ENCODE measurements around the gene VPS13A. TPM values are rescaled to one million over a fixed set of nuclear protein-coding genes. Genes with fewer than 3 reads are reported as not detected.

The VPS13A gene
- total RNA-seq, result 100 to 1,000 TPM in 1 of 4 donors, 10 to 100 TPM in 3; 30.1 to 125 (median 46.2) TPM

DNA sequence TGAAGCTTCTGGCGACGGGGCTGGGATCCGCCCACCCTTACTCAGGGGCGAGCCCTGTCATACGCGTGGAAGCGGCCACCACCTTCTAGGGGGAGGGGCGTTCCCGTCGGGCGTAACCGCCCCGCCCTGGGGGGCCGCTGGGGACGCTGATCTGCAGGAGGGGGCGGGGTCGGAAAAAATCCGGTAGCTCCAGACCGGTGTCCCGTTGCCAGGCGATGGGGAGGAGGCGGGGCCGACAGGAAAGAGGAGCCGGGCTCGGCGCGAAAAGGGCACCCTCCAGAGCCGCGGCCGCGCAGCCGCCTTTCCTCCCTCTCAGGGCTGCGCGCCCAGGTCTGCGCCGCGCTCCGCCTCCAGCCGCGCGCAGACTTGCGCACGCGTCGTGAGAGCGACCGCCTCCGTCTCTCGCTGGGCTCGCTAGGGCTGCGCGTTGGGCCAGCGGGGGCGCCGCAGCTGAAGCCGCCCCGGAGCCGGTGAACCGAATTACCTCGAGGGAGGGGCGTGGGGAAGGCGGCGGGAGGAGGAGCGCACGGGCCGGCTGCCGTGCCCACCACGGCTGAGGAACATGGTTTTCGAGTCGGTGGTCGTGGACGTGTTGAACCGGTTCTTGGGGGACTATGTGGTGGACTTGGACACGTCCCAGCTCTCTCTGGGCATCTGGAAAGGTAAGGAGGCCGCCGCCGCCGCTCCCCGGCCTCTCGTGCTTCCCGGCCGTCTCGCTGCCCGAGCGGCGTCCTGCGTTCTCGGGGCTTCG is at the start of gene VPS13A:
TSS of gene VPS13A (plus strand) at position 392 of the 751 bp plus-strand sequence. CDS start at position 563, 171 bp downstream.
- peak; percentile 91 to 95 for DNase-seq (ENCODE audit: low spot score in 2 of 2)
- Histone ChIP-seq H3K27ac (peak within 1 kb of the TSS; percentile 74), H3K27me3 (no peaks in the 10 kb centered on the region), H3K4me1 (peaks cover 25% of the 10 kb centered on the region), H3K36me3 (no peaks in the 10 kb centered on the region), H3K4me3 (peak within 1 kb of the TSS; percentile 87), H3K9me3 (no peaks in the 10 kb centered on the region)
- TF ChIP-seq POLR2A (IDR thresholded peaks at IDR 0.05), result no peak
- TF ChIP-seq, protein P1, sequence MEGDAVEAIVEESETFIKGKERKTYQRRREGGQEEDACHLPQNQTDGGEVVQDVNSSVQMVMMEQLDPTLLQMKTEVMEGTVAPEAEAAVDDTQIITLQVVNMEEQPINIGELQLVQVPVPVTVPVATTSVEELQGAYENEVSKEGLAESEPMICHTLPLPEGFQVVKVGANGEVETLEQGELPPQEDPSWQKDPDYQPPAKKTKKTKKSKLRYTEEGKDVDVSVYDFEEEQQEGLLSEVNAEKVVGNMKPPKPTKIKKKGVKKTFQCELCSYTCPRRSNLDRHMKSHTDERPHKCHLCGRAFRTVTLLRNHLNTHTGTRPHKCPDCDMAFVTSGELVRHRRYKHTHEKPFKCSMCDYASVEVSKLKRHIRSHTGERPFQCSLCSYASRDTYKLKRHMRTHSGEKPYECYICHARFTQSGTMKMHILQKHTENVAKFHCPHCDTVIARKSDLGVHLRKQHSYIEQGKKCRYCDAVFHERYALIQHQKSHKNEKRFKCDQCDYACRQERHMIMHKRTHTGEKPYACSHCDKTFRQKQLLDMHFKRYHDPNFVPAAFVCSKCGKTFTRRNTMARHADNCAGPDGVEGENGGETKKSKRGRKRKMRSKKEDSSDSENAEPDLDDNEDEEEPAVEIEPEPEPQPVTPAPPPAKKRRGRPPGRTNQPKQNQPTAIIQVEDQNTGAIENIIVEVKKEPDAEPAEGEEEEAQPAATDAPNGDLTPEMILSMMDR (IDR thresholded peaks at IDR 0.05), result peak in 1 of 2 donors; percentile 15
- no CpG with 5 or more reads among the region's 89 CpGs for WGBS

DNA sequence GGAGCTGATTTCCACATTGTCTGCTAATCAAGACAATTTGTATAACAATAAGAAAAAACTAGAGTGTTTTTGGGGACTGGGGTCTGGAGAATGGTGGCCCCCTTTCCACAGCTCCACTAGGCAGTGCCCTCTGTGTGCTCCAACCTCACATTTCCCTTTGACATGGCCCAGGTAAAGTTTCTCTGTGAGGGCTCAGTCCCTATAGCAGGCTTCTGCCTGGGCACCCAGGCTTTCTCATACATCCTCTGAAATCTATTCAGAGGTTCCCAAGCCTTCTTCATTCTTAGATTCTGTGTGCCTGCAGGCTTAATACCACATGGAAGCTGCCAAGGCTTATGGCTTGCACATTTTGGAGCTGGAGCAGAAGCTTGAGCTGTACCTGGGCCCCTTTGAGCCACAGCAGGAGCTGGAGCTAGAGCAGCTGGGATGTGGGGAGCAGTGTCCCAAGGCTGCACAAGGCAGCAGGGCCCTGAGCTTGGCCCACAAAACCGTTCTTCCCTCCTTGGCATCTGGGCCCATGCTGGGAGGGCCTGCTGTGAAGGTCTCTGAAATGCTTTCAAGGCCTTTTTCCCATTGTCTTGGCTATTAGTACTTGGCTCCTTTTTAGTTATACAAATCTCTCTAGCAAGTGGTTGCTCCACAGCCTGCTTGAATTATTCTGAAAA is 49.1 kb upstream of the VPS13A start:
- DNase-seq (ENCODE audit: low spot score in 2 of 2), result no peak
- Histone ChIP-seq H3K9me3 (no peaks in the 10 kb centered on the region), H3K4me3 (no peak overlapping the region), H3K27ac (no peak overlapping the region), H3K36me3 (no peaks in the 10 kb centered on the region), H3K27me3 (no peaks in the 10 kb centered on the region), H3K4me1 (no peaks in the 10 kb centered on the region)
- WGBS, result 44% methylated on average over 1 of the region's 1 CpG
- TF ChIP-seq EP300 (IDR thresholded peaks at IDR 0.05) (no peak), POLR2AphosphoS5 (IDR thresholded peaks at IDR 0.05) (no peak), POLR2A (IDR thresholded peaks at IDR 0.05) (no peak)
- TF ChIP-seq, protein P1 (IDR thresholded peaks at IDR 0.05), result no peak

DNA sequence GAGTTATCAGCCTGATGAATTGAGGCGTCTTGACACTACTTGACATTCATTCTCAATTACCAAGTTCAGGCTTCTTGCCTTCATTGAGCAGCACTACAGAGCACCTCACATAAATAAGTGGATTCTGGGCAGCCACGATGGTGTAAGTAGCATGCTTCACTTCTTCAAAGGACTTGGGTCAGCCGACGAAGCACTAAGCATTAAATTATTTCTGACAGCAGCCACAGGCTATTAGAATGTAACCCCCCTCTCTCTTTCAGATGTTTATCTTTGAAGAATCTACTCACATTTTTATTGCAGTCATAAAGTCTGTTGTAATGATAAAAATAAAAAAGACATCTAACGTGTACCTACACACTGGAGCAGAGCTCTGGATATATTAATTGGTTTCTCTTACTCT is 45.9 kb upstream of the VPS13A start:
- no peaks in the 10 kb centered on the region for H3K9me3 ChIP-seq
- no peak for DNase-seq (ENCODE audit: low spot score in 2 of 2)
- H3K4me1 ChIP-seq, result no peaks in the 10 kb centered on the region
- H3K36me3 ChIP-seq, result no peaks in the 10 kb centered on the region
- H3K27ac ChIP-seq, result no peak overlapping the region
- H3K4me3 ChIP-seq, result no peak overlapping the region
- TF ChIP-seq POLR2A (IDR thresholded peaks at IDR 0.05), result no peak
- TF ChIP-seq, protein P1 (IDR thresholded peaks at IDR 0.05), result no peak
- TF ChIP-seq EP300 (IDR thresholded peaks at IDR 0.05), result no peak
- H3K27me3 ChIP-seq, result no peaks in the 10 kb centered on the region
- 14% methylated on average over 5 of the region's 5 CpGs for WGBS

DNA sequence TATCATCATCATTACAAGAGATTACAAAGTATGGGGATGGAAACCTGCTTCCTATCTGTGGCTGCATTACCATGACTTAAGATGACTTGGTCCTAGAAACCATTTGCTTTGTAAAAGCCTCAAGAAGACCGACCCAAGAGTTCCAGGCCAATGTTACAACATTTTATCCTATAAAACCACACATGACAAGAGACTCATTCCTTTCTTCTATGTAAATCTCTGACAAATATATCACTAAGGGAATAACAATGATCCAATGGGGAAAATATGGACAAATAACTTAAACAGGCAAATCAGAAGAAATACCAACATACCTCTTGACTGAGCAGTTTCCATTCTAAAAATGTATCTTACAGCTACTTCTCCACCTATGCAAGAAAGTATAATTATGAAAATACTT is 44.3 kb upstream of the VPS13A start:
- DNase-seq (ENCODE audit: low spot score in 2 of 2), result no peak
- 79% methylated on average over 1 of the region's 1 CpG for WGBS
- H3K36me3 ChIP-seq, result no peaks in the 10 kb centered on the region
- TF ChIP-seq, protein P1 (IDR thresholded peaks at IDR 0.05), result no peak
- TF ChIP-seq EP300 (IDR thresholded peaks at IDR 0.05), result no peak
- no peak for TF ChIP-seq POLR2A (IDR thresholded peaks at IDR 0.05)
- TF ChIP-seq POLR2AphosphoS5 (IDR thresholded peaks at IDR 0.05), result no peak
- no peak overlapping the region for H3K4me3 ChIP-seq
- H3K9me3 ChIP-seq, result no peaks in the 10 kb centered on the region
- H3K27ac ChIP-seq, result no peak overlapping the region
- no peaks in the 10 kb centered on the region for H3K27me3 ChIP-seq
- no peaks in the 10 kb centered on the region for H3K4me1 ChIP-seq

DNA sequence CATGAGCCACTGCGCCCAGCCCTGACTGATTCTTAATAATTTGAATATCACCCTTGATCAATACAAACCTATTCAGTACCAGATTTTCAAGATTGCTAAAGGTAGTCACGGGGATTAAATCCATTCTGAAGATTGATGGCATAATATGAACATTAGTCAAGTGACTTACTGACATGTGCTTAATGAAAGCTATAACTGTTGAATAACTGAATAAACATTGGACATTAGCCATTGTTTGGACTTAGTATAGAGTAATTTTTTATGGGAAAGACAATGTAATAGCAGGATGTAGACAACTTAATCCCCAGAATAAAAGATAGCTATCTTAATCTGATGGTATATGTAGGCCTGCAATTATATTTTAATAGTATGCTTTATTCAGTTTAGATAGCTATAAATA is 35.0 kb upstream of the VPS13A start:
- WGBS, result 84% methylated on average over 2 of the region's 2 CpGs
- H3K36me3 ChIP-seq, result no peaks in the 10 kb centered on the region
- peaks cover 2% of the 10 kb centered on the region for H3K27me3 ChIP-seq
- H3K27ac ChIP-seq, result no peak overlapping the region
- no peaks in the 10 kb centered on the region for H3K4me1 ChIP-seq
- DNase-seq (ENCODE audit: low spot score in 2 of 2), result no peak
- H3K4me3 ChIP-seq, result no peak overlapping the region
- H3K9me3 ChIP-seq, result no peaks in the 10 kb centered on the region
- TF ChIP-seq, protein P1 (IDR thresholded peaks at IDR 0.05), result no peak
- TF ChIP-seq POLR2A (IDR thresholded peaks at IDR 0.05) (no peak), POLR2AphosphoS5 (IDR thresholded peaks at IDR 0.05) (no peak), EP300 (IDR thresholded peaks at IDR 0.05) (no peak)
